Measurements from ENCODE around the gene SHQ1.
"Not testable (repeated sequence)": the region's sequence is repeated elsewhere in the genome, so short reads cannot be mapped to it uniquely, and the experiment has no call there.

The SHQ1 gene

DNA sequence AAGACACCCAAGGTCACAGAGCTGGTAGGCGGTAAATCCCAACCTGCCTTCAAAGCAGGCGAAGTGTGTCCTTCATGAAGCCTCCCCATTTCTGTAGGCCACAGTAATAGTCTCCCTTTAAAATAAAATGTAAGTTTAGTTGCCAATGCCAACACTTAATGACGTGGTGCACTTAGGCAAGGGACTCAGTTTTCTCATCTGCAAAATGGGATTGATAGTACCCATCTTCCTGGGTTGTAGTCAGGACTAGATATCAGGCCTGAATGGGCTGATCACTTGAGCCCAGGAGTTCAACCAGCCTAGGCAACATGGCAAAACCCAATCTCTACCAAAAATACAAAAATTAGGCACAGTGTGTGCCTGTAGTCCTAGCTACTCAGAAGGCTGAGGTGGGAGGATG, 114.6 kb downstream of the SHQ1 start:
- Histone ChIP-seq H3K4me1 (ENCODE audit: insufficient read depth, low read length, severe bottlenecking) (peaks cover 6% of the 10 kb centered on the region), H3K27ac (ENCODE audit: low read depth, low read length, poor library complexity, severe bottlenecking) (no peak overlapping the region), H3K4me3 (ENCODE audit: low read depth, low read length, poor library complexity, severe bottlenecking) (no peak overlapping the region), H3K9me3 (ENCODE audit: low read length) (no peaks in the 10 kb centered on the region; the same call in 1 of the 2 replicates), H2AFZ (ENCODE audit: low read length) (no peak overlapping the region), H3K4me2 (ENCODE audit: low read length) (no peak overlapping the region), H3F3A (ENCODE audit: insufficient read depth, low read length) (no peaks in the 10 kb centered on the region), H3K9ac (ENCODE audit: low read length) (no peak overlapping the region), H3K79me2 (ENCODE audit: insufficient read depth, low read length) (no peaks in the 10 kb centered on the region), H3K36me3 (ENCODE audit: insufficient read depth, low read length) (no peaks in the 10 kb centered on the region), H3K27me3 (ENCODE audit: insufficient read depth, low read length) (no peaks in the 10 kb centered on the region; the same call in 1 of the 2 replicates), H4K20me1 (ENCODE audit: insufficient read depth, low read length) (no peaks in the 10 kb centered on the region), H3K9me2 (ENCODE audit: low read depth, low read length) (no peaks in the 10 kb centered on the region)
- TF ChIP-seq EZH2 (IDR thresholded peaks at IDR 0.05; ENCODE audit: borderline replicate concordance, low read length) = no peak
- TF ChIP-seq, protein P1, sequence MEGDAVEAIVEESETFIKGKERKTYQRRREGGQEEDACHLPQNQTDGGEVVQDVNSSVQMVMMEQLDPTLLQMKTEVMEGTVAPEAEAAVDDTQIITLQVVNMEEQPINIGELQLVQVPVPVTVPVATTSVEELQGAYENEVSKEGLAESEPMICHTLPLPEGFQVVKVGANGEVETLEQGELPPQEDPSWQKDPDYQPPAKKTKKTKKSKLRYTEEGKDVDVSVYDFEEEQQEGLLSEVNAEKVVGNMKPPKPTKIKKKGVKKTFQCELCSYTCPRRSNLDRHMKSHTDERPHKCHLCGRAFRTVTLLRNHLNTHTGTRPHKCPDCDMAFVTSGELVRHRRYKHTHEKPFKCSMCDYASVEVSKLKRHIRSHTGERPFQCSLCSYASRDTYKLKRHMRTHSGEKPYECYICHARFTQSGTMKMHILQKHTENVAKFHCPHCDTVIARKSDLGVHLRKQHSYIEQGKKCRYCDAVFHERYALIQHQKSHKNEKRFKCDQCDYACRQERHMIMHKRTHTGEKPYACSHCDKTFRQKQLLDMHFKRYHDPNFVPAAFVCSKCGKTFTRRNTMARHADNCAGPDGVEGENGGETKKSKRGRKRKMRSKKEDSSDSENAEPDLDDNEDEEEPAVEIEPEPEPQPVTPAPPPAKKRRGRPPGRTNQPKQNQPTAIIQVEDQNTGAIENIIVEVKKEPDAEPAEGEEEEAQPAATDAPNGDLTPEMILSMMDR (IDR thresholded peaks at IDR 0.05; ENCODE audit: low read length) = no peak

DNA sequence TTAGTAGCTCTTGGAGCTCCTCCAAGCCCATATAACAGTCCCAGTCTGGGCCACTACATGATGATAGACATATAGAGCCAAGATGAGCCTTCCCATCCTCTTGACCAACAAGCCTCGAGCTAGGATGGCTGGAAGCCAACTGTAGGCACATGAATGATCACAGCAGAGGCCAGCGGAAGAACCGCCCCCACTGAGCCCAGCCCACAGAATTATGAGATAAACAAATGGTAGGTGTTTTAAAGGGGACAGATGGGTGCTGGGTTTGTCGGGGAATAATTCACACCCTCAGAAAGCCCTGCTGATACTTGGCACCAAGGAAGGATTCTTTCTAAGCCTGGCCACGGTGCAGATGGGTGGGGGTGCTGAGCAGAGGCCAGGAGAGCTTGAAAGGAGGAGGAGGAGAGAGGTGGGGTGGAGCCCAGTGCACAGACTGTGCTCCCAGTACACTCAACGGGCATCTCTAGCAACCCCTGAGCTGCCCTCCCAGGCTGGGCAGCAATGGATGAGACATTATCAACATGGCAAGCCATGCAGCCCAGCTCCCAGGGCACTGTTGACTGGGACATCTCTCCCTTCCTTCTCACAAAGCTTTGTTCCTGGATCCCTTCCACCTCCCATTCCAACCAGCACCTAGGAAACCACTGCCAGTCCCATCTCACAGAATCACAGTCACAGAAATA, 115.4 kb downstream of the SHQ1 start:
- H3K9me3 ChIP-seq (ENCODE audit: low read length); H2AFZ ChIP-seq (ENCODE audit: low read length); H3F3A ChIP-seq (ENCODE audit: insufficient read depth, low read length); H3K27me3 ChIP-seq (ENCODE audit: insufficient read depth, low read length); H3K4me3 ChIP-seq (ENCODE audit: low read depth, low read length, poor library complexity, severe bottlenecking); H3K4me1 ChIP-seq (ENCODE audit: insufficient read depth, low read length, severe bottlenecking); H3K9me2 ChIP-seq (ENCODE audit: low read depth, low read length); H3K79me2 ChIP-seq (ENCODE audit: insufficient read depth, low read length); H3K36me3 ChIP-seq (ENCODE audit: insufficient read depth, low read length); H3K27ac ChIP-seq (ENCODE audit: low read depth, low read length, poor library complexity, severe bottlenecking); H3K9ac ChIP-seq (ENCODE audit: low read length); H4K20me1 ChIP-seq (ENCODE audit: insufficient read depth, low read length); H3K4me2 ChIP-seq (ENCODE audit: low read length): not testable (repeated sequence)

DNA sequence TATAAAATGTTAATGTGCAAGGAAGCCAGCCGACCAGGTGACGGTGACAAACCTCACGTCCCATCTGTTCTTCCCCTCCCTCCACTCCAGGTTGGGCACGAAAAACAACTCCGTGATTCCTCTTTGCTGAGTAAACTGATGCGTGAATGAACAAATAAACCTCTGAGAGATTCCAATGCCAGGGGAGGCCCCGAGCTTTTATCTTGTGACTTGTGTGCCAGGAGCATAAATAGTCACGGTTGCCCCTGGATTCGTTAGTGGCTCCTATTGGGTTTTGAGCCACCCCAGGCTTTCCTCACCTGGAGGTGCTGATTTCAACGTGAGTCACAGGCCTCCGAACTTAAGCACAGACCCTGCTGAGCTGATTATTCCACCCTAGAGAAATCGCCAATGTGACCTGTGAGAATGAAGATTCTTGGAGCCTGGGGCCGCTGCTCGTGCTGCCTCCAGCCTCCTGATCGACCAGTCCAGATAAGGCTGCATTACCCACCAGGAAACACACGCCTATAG, 119.2 kb downstream of the SHQ1 start:
- no peak overlapping the region for H3K4me2 ChIP-seq (ENCODE audit: low read length)
- no peaks in the 10 kb centered on the region for H3K9me3 ChIP-seq (ENCODE audit: low read length)
- no peaks in the 10 kb centered on the region for H3K27me3 ChIP-seq (ENCODE audit: insufficient read depth, low read length)
- no peaks in the 10 kb centered on the region for H3K9me2 ChIP-seq (ENCODE audit: low read depth, low read length)
- no peak for TF ChIP-seq EZH2 (IDR thresholded peaks at IDR 0.05; ENCODE audit: borderline replicate concordance, low read length)
- TF ChIP-seq, protein P1 (IDR thresholded peaks at IDR 0.05; ENCODE audit: low read length) = no peak
- H3F3A ChIP-seq (ENCODE audit: insufficient read depth, low read length) = no peaks in the 10 kb centered on the region
- no peak overlapping the region for H3K9ac ChIP-seq (ENCODE audit: low read length)
- no peak overlapping the region for H3K4me3 ChIP-seq (ENCODE audit: low read depth, low read length, poor library complexity, severe bottlenecking)
- H3K36me3 ChIP-seq (ENCODE audit: insufficient read depth, low read length) = no peaks in the 10 kb centered on the region
- no peaks in the 10 kb centered on the region for H4K20me1 ChIP-seq (ENCODE audit: insufficient read depth, low read length)
- no peaks in the 10 kb centered on the region for H3K4me1 ChIP-seq (ENCODE audit: insufficient read depth, low read length, severe bottlenecking)
- no peak overlapping the region for H3K27ac ChIP-seq (ENCODE audit: low read depth, low read length, poor library complexity, severe bottlenecking)
- no peak overlapping the region for H2AFZ ChIP-seq (ENCODE audit: low read length)
- H3K79me2 ChIP-seq (ENCODE audit: insufficient read depth, low read length) = no peaks in the 10 kb centered on the region

DNA sequence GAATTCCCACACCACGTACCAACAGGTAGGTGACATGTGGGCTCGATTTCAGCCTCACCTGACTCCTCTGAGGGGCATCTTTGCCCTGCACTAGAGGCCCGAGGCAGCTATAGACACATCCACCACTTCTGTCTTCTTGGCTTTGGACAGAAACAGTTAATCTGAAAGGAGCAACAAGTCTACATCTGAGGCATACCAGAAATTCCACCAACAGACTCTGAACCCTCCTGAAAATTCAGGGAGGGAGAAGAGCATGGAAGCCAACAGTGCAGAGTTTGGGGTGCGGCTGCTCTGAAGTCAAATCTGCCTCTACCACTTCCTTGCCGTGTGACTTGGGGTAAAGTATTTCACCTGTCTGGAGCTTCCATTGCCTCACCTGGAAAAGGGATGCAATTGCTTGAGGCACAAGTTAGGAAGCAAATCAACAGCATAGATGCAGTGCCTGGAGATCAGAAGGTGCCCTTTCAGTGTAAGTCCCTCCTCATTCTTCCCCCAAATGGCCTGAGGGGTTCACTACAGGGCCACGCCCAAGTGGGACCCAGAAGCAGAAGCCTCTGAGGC, 119.8 kb downstream of the SHQ1 start:
- Histone ChIP-seq H3K79me2 (ENCODE audit: insufficient read depth, low read length) (no peaks in the 10 kb centered on the region), H4K20me1 (ENCODE audit: insufficient read depth, low read length) (no peaks in the 10 kb centered on the region), H3F3A (ENCODE audit: insufficient read depth, low read length) (no peaks in the 10 kb centered on the region), H3K4me1 (ENCODE audit: insufficient read depth, low read length, severe bottlenecking) (no peaks in the 10 kb centered on the region), H3K4me2 (ENCODE audit: low read length) (no peak overlapping the region), H3K9me2 (ENCODE audit: low read depth, low read length) (no peaks in the 10 kb centered on the region), H2AFZ (ENCODE audit: low read length) (no peak overlapping the region), H3K4me3 (ENCODE audit: low read depth, low read length, poor library complexity, severe bottlenecking) (no peak overlapping the region), H3K9me3 (ENCODE audit: low read length) (no peaks in the 10 kb centered on the region), H3K27me3 (ENCODE audit: insufficient read depth, low read length) (no peaks in the 10 kb centered on the region), H3K36me3 (ENCODE audit: insufficient read depth, low read length) (no peaks in the 10 kb centered on the region), H3K27ac (ENCODE audit: low read depth, low read length, poor library complexity, severe bottlenecking) (no peak overlapping the region), H3K9ac (ENCODE audit: low read length) (no peak overlapping the region)
- TF ChIP-seq EZH2 (IDR thresholded peaks at IDR 0.05; ENCODE audit: borderline replicate concordance, low read length) = no peak
- TF ChIP-seq, protein P1 (IDR thresholded peaks at IDR 0.05; ENCODE audit: low read length) = no peak
